Measurements from ENCODE around the gene RBBP8.

- TF ChIP-seq CTCF (IDR thresholded peaks at IDR 0.05; ENCODE audit: extremely low read depth in 1 of 2, insufficient read depth in 1 of 2, low read depth in 1 of 2, low read length in 2 of 2) = no peak
- no peak for TF ChIP-seq EZH2 (IDR thresholded peaks at IDR 0.05; ENCODE audit: borderline replicate concordance, low read depth, low read length, severe bottlenecking)
- TF ChIP-seq POLR2AphosphoS5 (IDR thresholded peaks at IDR 0.05; ENCODE audit: insufficient read depth, low read depth, low read length) = no peak
- TF ChIP-seq POLR2A (IDR thresholded peaks at IDR 0.05; ENCODE audit: low read depth, low read length) = no peak
Observed at GRCh38 chr18:22985250-22985649, 52.1 kb downstream of the RBBP8 start.
